Activated CD4-positive, alpha-beta T cell treated with anti-CD3 and anti-CD28 coated beads, Interleukin-2, amount 10 ng/mL, durations not matched to agents 24 days and 14 days (primary cell): ENCODE data around the gene CAMSAP1. TPM values are rescaled to one million over a fixed set of nuclear protein-coding genes. Genes with fewer than 3 reads are reported as not detected.

Experiments
- DNase-seq: peaks from one replicate; pipeline ENCODE4 v3.0.0; 2022
- H3K27ac Mint-ChIP-seq: one replicate; pipeline ENCODE4 v1.8.0; 2022; ENCODE audit warnings: mild to moderate bottlenecking, mixed read lengths
- H3K27me3 Mint-ChIP-seq: one replicate; pipeline ENCODE4 v1.8.0; 2022; ENCODE audit warnings: mixed read lengths
- H3K36me3 Mint-ChIP-seq: one replicate; pipeline ENCODE4 v1.8.0; 2022; ENCODE audit warnings: low read depth, mild to moderate bottlenecking, mixed read lengths
- H3K4me1 Mint-ChIP-seq: one replicate; pipeline ENCODE4 v1.8.0; 2021; ENCODE audit warnings: mixed read lengths
- H3K4me3 Mint-ChIP-seq: one replicate; pipeline ENCODE4 v1.8.0; 2022; ENCODE audit warnings: mild to moderate bottlenecking, moderate library complexity, mixed read lengths
- H3K9me3 Mint-ChIP-seq: one replicate; pipeline ENCODE4 v1.8.0; 2021; ENCODE audit warnings: mixed read lengths
- intact Hi-C: fragments of 100-400 bp; cut with micrococcal nuclease; formaldehyde crosslinking; loops from one replicate; pipeline ENCODE4 v1.15.1; 2023
- total RNA-seq: library from RNA; stranded (reverse); gene quantifications from 2 replicates; pipeline ENCODE4 v1.2.3, GENCODE V29; 2022

CAMSAP1 gene
- total RNA-seq, 1 donor from 2014 or later, result 49.9 TPM

DNA sequence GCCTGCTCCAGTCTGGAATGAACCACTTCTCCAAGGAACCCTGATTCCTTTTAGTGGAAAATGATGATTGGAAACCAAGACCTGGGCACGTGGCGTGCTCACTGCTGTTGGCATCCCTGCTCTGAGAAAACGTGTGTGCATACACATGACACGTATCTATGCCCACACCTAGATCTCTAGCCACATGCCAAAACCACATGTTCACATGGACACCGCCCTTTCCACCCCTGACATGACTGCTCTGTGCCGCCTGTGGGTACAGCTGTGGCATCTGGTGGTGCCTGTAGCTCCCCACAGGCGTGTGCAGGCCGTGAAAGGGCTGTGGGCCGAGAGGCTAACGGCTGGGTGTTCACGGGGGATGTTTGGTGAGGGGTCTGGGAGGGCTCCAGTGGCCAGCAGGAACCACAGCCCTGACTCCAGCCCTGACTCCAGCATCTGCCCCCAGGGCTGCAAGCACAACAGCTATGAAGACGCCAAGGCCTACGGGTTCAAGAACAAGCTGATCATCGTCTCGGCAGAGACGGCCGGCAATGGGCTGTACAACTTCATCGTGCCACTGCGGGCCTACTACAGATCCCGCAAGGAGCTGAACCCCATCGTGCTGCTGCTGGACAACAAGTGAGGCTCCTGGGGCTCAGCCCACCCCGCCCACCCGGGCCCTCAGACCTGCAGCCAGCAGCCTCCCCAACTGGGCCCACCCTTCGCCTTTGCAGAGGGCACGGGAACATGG is 130.3 kb downstream of the CAMSAP1 start:
- intact Hi-C loops, result no loop called here

GRCh38 chr9:135775911-135776310 is 131.4 kb downstream of the CAMSAP1 start:
- Mint-ChIP-seq H3K4me3 (no peak overlapping the region), H3K36me3 (no peaks in the 10 kb centered on the region), H3K27me3 (no peaks in the 10 kb centered on the region), H3K27ac (no peak overlapping the region), H3K4me1 (no peaks in the 10 kb centered on the region), H3K9me3 (no peaks in the 10 kb centered on the region)
- DNase-seq, result no peak
- intact Hi-C loops, result no loop called here

More for the DNA sequence above, 130.3 kb downstream of the CAMSAP1 start:
- no peak for DNase-seq
- Mint-ChIP-seq H3K9me3 (no peaks in the 10 kb centered on the region), H3K4me3 (no peak overlapping the region), H3K27me3 (no peaks in the 10 kb centered on the region), H3K36me3 (no peaks in the 10 kb centered on the region), H3K4me1 (no peaks in the 10 kb centered on the region), H3K27ac (no peak overlapping the region)

GRCh38 chr9:135774794-135775525 is 132.4 kb downstream of the CAMSAP1 start:
- Mint-ChIP-seq H3K4me1 (no peaks in the 10 kb centered on the region), H3K9me3 (no peaks in the 10 kb centered on the region), H3K4me3 (no peak overlapping the region), H3K36me3 (no peaks in the 10 kb centered on the region), H3K27ac (no peak overlapping the region), H3K27me3 (no peaks in the 10 kb centered on the region)
- intact Hi-C loops, result no loop called here
- no peak for DNase-seq

DNA sequence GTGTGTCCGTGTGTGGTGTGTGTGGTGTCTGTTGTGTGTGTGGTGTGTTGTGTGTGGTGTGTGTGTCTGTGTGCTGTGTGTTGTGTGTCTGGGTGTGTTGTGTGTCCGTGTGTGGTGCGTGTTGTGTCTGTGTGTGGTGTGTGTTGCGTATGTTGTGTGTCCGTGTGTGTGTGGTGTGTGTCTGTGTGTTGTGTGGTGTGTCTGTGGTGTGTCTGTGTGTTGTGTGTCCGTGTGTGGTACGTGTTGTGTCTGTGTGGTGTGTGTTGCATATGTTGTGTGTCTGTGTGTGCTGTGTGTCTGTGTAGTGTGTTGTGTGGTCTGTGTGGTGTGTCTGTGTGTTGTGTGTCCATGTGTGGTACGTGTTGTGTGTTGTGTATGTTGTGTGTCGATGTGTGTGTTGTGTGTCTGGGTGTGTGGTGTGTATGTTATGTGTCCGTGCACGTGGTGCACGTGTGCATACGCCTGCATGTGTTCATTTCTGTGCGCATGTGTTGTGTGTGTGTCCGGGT is 133.1 kb downstream of the CAMSAP1 start:
- no peaks in the 10 kb centered on the region for H3K27me3 Mint-ChIP-seq
- no peaks in the 10 kb centered on the region for H3K4me1 Mint-ChIP-seq
- H3K27ac Mint-ChIP-seq, result no peak overlapping the region
- no peaks in the 10 kb centered on the region for H3K9me3 Mint-ChIP-seq
- DNase-seq, result no peak
- no peak overlapping the region for H3K4me3 Mint-ChIP-seq
- intact Hi-C loops, result no loop called here
- H3K36me3 Mint-ChIP-seq, result no peaks in the 10 kb centered on the region

DNA sequence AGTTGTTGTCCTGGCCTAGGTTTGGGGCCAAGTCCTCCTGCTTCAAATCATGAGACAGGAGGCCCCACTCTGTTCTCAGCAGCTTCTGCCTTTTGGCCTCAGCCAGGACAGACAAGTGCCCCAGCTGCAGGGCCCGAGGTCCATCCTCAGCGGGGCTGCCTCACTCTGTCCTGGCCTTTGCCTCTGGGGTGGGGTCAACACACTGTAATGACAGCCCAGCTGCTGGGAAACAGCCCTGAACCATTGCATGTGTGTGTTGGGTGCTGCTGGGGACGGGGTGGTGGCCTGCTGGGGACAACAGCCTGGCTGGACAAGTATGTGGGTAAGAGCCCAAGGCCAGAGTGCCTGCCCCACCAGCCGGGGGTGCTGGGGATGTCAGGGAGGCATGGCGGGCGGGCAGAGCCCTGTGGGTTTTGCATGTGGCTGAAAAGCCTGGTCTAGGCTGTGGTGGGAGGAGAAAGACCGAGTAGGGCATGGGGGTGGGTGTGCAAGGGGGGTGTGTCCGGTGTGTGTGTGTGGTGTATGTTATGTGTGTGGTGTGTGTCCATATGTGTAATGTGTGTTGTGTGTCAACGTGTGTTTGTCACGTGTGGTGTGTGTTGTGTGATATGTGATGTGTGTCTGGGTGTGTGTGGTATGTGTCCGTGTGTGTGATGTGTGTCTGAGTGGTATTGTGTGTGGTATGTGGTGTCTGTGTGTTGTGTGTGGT is 133.7 kb downstream of the CAMSAP1 start:
- Mint-ChIP-seq H3K36me3 (no peaks in the 10 kb centered on the region), H3K4me3 (no peak overlapping the region), H3K27me3 (no peaks in the 10 kb centered on the region), H3K9me3 (no peaks in the 10 kb centered on the region), H3K27ac (no peak overlapping the region), H3K4me1 (no peaks in the 10 kb centered on the region)
- intact Hi-C loops, result no loop called here
- DNase-seq, result no peak

GRCh38 chr9:135772702-135773493 is 134.4 kb downstream of the CAMSAP1 start:
- intact Hi-C loops, result no loop called here
- no peaks in the 10 kb centered on the region for H3K36me3 Mint-ChIP-seq
- H3K27ac Mint-ChIP-seq, result no peak overlapping the region
- DNase-seq, result no peak
- H3K9me3 Mint-ChIP-seq, result no peaks in the 10 kb centered on the region
- H3K27me3 Mint-ChIP-seq, result no peaks in the 10 kb centered on the region
- H3K4me1 Mint-ChIP-seq, result no peaks in the 10 kb centered on the region
- no peak overlapping the region for H3K4me3 Mint-ChIP-seq

DNA sequence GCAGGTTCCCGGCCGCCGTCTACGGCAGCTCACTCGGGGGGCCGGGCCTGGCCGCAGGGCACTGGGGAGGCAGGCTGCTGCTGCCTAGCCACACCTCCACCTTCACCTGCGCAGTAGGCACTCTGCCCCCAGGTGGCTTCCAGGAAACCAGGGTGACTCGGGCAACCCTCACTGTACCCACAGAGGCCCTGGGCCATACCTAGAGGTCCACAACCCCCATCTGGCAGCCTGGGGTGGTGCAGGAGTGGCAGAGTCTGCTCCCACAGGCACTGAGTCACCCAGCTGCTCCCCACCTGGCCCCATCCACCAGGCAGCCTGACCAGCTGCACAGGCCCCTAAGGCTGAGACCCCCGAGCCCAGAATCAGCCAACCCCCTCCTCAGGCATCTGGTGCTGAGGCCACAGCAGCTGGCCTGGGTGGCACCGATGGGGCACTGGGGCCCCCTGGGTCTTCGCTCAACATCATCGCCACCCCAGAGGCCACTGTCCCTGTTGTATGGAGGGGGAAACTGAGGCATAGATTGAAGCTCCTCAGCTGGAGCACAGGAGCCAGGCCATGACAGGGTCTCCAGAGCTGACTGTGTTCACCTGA is 135.2 kb downstream of the CAMSAP1 start:
- Mint-ChIP-seq H3K4me1 (no peaks in the 10 kb centered on the region), H3K9me3 (no peaks in the 10 kb centered on the region), H3K4me3 (no peak overlapping the region), H3K27ac (no peak overlapping the region), H3K36me3 (no peaks in the 10 kb centered on the region), H3K27me3 (no peaks in the 10 kb centered on the region)
- DNase-seq, result no peak
- intact Hi-C loops, result no loop called here

- no peak for DNase-seq
- no peaks in the 10 kb centered on the region for H3K36me3 Mint-ChIP-seq
- no peak overlapping the region for H3K27ac Mint-ChIP-seq
- H3K4me3 Mint-ChIP-seq, result no peak overlapping the region
- no peaks in the 10 kb centered on the region for H3K4me1 Mint-ChIP-seq
- intact Hi-C loops, result no loop called here
- H3K9me3 Mint-ChIP-seq, result no peaks in the 10 kb centered on the region
- no peaks in the 10 kb centered on the region for H3K27me3 Mint-ChIP-seq
These were observed 135.8 kb downstream of the CAMSAP1 start for GRCh38 chr9:135771401-135772051.

GRCh38 chr9:135770771-135771170 is 136.6 kb downstream of the CAMSAP1 start:
- no peaks in the 10 kb centered on the region for H3K36me3 Mint-ChIP-seq
- DNase-seq, result no peak
- no peak overlapping the region for H3K4me3 Mint-ChIP-seq
- H3K4me1 Mint-ChIP-seq, result no peaks in the 10 kb centered on the region
- intact Hi-C loops, result no loop called here
- H3K27me3 Mint-ChIP-seq, result no peaks in the 10 kb centered on the region
- H3K9me3 Mint-ChIP-seq, result peaks cover 6% of the 10 kb centered on the region
- no peak overlapping the region for H3K27ac Mint-ChIP-seq

DNA sequence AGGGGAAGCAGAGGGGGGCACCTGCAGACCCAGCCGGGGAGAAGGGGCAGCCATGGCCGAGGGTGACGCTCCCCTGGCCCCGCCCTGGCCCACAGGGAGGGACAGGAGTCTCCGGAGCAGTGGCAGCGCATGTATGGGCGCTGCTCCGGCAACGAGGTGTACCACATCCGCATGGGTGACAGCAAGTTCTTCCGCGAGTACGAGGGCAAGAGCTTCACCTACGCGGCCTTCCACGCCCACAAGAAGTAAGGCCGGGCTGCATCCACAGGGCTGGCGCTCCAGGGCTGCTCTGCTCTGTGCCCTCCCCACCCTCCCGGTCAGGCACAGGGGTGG is 137.2 kb downstream of the CAMSAP1 start:
- H3K27me3 Mint-ChIP-seq, result no peaks in the 10 kb centered on the region
- no peaks in the 10 kb centered on the region for H3K36me3 Mint-ChIP-seq
- intact Hi-C loops, result no loop called here
- peaks cover 6% of the 10 kb centered on the region for H3K9me3 Mint-ChIP-seq
- no peaks in the 10 kb centered on the region for H3K4me1 Mint-ChIP-seq
- no peak for DNase-seq
- H3K4me3 Mint-ChIP-seq, result no peak overlapping the region
- no peak overlapping the region for H3K27ac Mint-ChIP-seq

DNA sequence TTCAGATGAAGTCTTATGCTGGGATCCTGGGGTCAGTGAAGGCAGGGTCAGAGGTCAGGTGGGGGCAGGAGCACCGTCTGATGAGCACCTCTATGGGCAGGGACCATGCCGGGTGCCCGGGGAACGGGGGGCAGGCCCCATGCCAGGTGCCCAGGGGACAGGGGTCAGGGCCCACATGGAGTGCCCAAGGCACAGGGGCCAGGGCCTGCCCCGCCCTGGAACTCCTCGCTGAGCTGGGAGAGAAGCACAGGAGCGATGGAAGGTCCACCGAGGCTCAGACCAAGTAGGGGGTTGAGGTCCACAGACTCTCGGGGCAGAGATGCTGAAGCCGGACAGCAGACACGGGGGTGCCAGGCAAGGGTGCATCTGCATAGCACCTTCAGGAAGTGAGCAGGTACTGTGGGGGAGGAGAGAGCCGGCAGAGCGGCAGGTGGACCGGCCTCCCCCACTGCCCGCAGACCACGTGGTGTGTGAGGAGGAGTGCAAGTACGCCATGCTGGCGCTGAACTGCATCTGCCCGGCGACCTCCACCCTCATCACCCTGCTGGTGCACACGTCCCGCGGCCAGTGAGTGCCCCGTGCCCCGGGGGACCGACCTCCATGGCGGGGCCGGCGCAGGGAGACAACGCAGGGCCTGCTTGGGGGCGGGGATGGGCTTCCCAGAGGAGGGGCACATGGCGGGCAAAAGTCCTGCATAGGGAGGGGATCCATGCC is 137.7 kb downstream of the CAMSAP1 start:
- Mint-ChIP-seq H3K4me3 (no peak overlapping the region), H3K27ac (no peak overlapping the region), H3K36me3 (no peaks in the 10 kb centered on the region), H3K27me3 (no peaks in the 10 kb centered on the region), H3K9me3 (peaks cover 6% of the 10 kb centered on the region), H3K4me1 (no peaks in the 10 kb centered on the region)
- no peak for DNase-seq
- intact Hi-C loops, result no loop called here

GRCh38 chr9:135768516-135769218 is 138.7 kb downstream of the CAMSAP1 start:
- no peak for DNase-seq
- no peak overlapping the region for H3K4me3 Mint-ChIP-seq
- no peaks in the 10 kb centered on the region for H3K27me3 Mint-ChIP-seq
- H3K9me3 Mint-ChIP-seq, result peaks cover 6% of the 10 kb centered on the region
- no peak overlapping the region for H3K27ac Mint-ChIP-seq
- intact Hi-C loops, result no loop called here
- H3K4me1 Mint-ChIP-seq, result no peaks in the 10 kb centered on the region
- H3K36me3 Mint-ChIP-seq, result no peaks in the 10 kb centered on the region
